MM.1S (cell line): Measurements from ENCODE around the gene SURF6.
"Not testable (repeated sequence)": the region's sequence is repeated elsewhere in the genome, so short reads cannot be mapped to it uniquely, and the experiment has no call there.

Experiments
- DNase-seq: peaks from one replicate; pipeline ENCODE4 v3.0.0-alpha.2; 2015
- H2AFZ ChIP-seq: fragments of 300-600 bp; sonication (generic); 2 replicates; pipeline ENCODE4 v1.6.0; 2016; ENCODE audit warnings: antibody characterized with exemption, low read length
- H3F3A ChIP-seq: fragments of 300-600 bp; sonication (generic); 2 replicates; pipeline ENCODE4 v1.6.1; 2016; ENCODE audit warnings: mild to moderate bottlenecking, antibody characterized with exemption, low read length, moderate library complexity, mixed read lengths; ENCODE audit not compliant: insufficient read depth
- H3K27ac ChIP-seq: fragments of 300-600 bp; sonication (generic); 2 replicates; pipeline ENCODE4 v1.5.1; 2016; ENCODE audit warnings: mild to moderate bottlenecking, low read length
- H3K27me3 ChIP-seq: fragments of 300-600 bp; sonication (generic); replicated peaks from 2 replicates; pipeline ENCODE4 v1.6.0; 2016; ENCODE audit warnings: low read length; ENCODE audit not compliant: insufficient read depth
- H3K36me3 ChIP-seq: fragments of 300-600 bp; sonication (generic); replicated peaks from 2 replicates; pipeline ENCODE4 v1.6.1; 2016; ENCODE audit warnings: mild to moderate bottlenecking, low read length, mixed read lengths; ENCODE audit not compliant: insufficient read depth
- H3K4me1 ChIP-seq: fragments of 300-600 bp; sonication (generic); 2 replicates; pipeline ENCODE4 v1.6.1; 2016; ENCODE audit warnings: low read length, mixed read lengths
- H3K4me2 ChIP-seq: fragments of 300-600 bp; sonication (generic); 2 replicates; pipeline ENCODE4 v1.6.0; 2016; ENCODE audit warnings: low read depth, low read length
- H3K4me3 ChIP-seq: fragments of 300-600 bp; sonication (generic); 2 replicates; pipeline ENCODE4 v1.5.1; 2016; ENCODE audit warnings: low read length, mixed read lengths
- H3K79me2 ChIP-seq: fragments of 300-600 bp; sonication (generic); 2 replicates; pipeline ENCODE4 v1.6.1; 2016; ENCODE audit warnings: mixed run types, low read length, mixed read lengths
- H3K9ac ChIP-seq: fragments of 300-600 bp; sonication (generic); 2 replicates; pipeline ENCODE4 v1.6.1; 2016; ENCODE audit warnings: low read length, mixed read lengths
- H3K9me2 ChIP-seq: fragments of 300-600 bp; sonication (generic); replicated peaks from 2 replicates; pipeline ENCODE4 v1.6.1; 2016; ENCODE audit warnings: mild to moderate bottlenecking, low read length, mixed read lengths; ENCODE audit not compliant: insufficient read depth
- H3K9me3 ChIP-seq: fragments of 300-600 bp; sonication (generic); replicated peaks from 2 replicates; pipeline ENCODE4 v1.6.1; 2016; ENCODE audit warnings: mild to moderate bottlenecking, low read length, mixed read lengths; ENCODE audit not compliant: insufficient read depth
- H4K20me1 ChIP-seq: fragments of 300-600 bp; sonication (generic); 2 replicates; pipeline ENCODE4 v1.6.1; 2016; ENCODE audit warnings: mild to moderate bottlenecking, low read length, moderate library complexity, mixed read lengths; ENCODE audit not compliant: insufficient read depth
- CTCF ChIP-seq: fragments of 300-600 bp; sonication (generic); IDR thresholded peaks from 2 replicates; pipeline ENCODE4 v1.5.1; 2016; ENCODE audit warnings: antibody characterized with exemption, low read length, mixed read lengths
- EZH2 ChIP-seq: fragments of 300-600 bp; sonication (generic); optimal IDR thresholded peaks from 2 replicates; pipeline ENCODE3; 2017; ENCODE audit warnings: low read depth, mild to moderate bottlenecking, antibody characterized with exemption, low read length, mixed read lengths
- EZH2phosphoT487 ChIP-seq: fragments of 300-600 bp; sonication (generic); IDR thresholded peaks from 2 replicates; pipeline ENCODE4 v1.6.1; 2018; ENCODE audit warnings: antibody characterized with exemption, low read length

Gene SURF6

GRCh38 chr9:133379153-133380086, 43.4 kb upstream of the SURF6 start:
- no peak overlapping the region for H3K9ac ChIP-seq
- H3K79me2 ChIP-seq: peaks cover 13% of the 10 kb centered on the region
- no peak for TF ChIP-seq EZH2phosphoT487
- no peak for TF ChIP-seq CTCF
- no peak for TF ChIP-seq EZH2

GRCh38 chr9:133378408-133378962, 42.5 kb upstream of the SURF6 start:
- no peaks in the 10 kb centered on the region for H3F3A ChIP-seq
- no peaks in the 10 kb centered on the region for H3K9me3 ChIP-seq
- TF ChIP-seq CTCF (no peak), EZH2 (no peak), EZH2phosphoT487 (no peak)
- no peak overlapping the region for H3K4me3 ChIP-seq
- H3K79me2 ChIP-seq: peaks cover 22% of the 10 kb centered on the region
- H2AFZ ChIP-seq: no peak overlapping the region
- H4K20me1 ChIP-seq: no peaks in the 10 kb centered on the region
- H3K27ac ChIP-seq: no peak overlapping the region
- H3K27me3 ChIP-seq: peaks cover 29% of the 10 kb centered on the region
- no peak for DNase-seq
- no peaks in the 10 kb centered on the region for H3K4me1 ChIP-seq
- H3K9me2 ChIP-seq: no peaks in the 10 kb centered on the region
- H3K9ac ChIP-seq: no peak overlapping the region
- H3K36me3 ChIP-seq: no peaks in the 10 kb centered on the region
- H3K4me2 ChIP-seq: no peak overlapping the region

More at GRCh38 chr9:133379153-133380086, 43.4 kb upstream of the SURF6 start:
- H3K9me3 ChIP-seq: no peaks in the 10 kb centered on the region
- no peak overlapping the region for H3K4me3 ChIP-seq
- no peaks in the 10 kb centered on the region for H3F3A ChIP-seq
- H3K27ac ChIP-seq: no peak overlapping the region
- no peak for DNase-seq
- H3K4me1 ChIP-seq: no peaks in the 10 kb centered on the region
- no peaks in the 10 kb centered on the region for H3K9me2 ChIP-seq
- no peaks in the 10 kb centered on the region for H4K20me1 ChIP-seq
- H2AFZ ChIP-seq: no peak overlapping the region
- H3K36me3 ChIP-seq: no peaks in the 10 kb centered on the region
- peaks cover 29% of the 10 kb centered on the region for H3K27me3 ChIP-seq
- no peak overlapping the region for H3K4me2 ChIP-seq

- Histone ChIP-seq H3K9me2 (no peaks in the 10 kb centered on the region), H3K4me1 (no peaks in the 10 kb centered on the region), H2AFZ (no peak overlapping the region), H3K4me3 (no peak overlapping the region), H3K9me3 (no peaks in the 10 kb centered on the region), H3K27ac (no peak overlapping the region), H3F3A (no peaks in the 10 kb centered on the region), H3K79me2 (peaks cover 29% of the 10 kb centered on the region), H3K9ac (no peak overlapping the region), H4K20me1 (peaks cover 3% of the 10 kb centered on the region; the same call in 1 of the 2 replicates), H3K36me3 (no peaks in the 10 kb centered on the region; the same call in 1 of the 2 replicates), H3K4me2 (no peak overlapping the region), H3K27me3 (peaks cover 29% of the 10 kb centered on the region)
- no peak for TF ChIP-seq CTCF
- TF ChIP-seq EZH2: no peak
- no peak for TF ChIP-seq EZH2phosphoT487
- no peak for DNase-seq
Observed at GRCh38 chr9:133377721-133378216, 41.8 kb upstream of the SURF6 start.

GRCh38 chr9:133377280-133377679, 41.3 kb upstream of the SURF6 start:
- not testable (repeated sequence) for H3K27ac ChIP-seq, H3K36me3 ChIP-seq, H3K4me2 ChIP-seq, H3F3A ChIP-seq, H3K9ac ChIP-seq, H3K4me3 ChIP-seq, H3K9me2 ChIP-seq, H3K4me1 ChIP-seq, H4K20me1 ChIP-seq, H2AFZ ChIP-seq, DNase-seq, H3K9me3 ChIP-seq
- Histone ChIP-seq H3K27me3 (peaks cover 29% of the 10 kb centered on the region), H3K79me2 (peaks cover 34% of the 10 kb centered on the region)
